HepG2 (cell line): ENCODE measurements around the gene PRDM15.

Experiments
- CTCF ChIP-seq: sonication (generic); formaldehyde crosslinking; IDR thresholded peaks from 2 replicates; pipeline ENCODE4 v1.5.0; 2020; ENCODE audit warnings: mild to moderate bottlenecking, missing genetic modification reagents, moderate library complexity
- FOXM1 ChIP-seq: sonication (generic); formaldehyde crosslinking; IDR thresholded peaks from 2 replicates; pipeline ENCODE4 v1.5.0; 2020; ENCODE audit warnings: missing genetic modification reagents
- POLR2A ChIP-seq, 2 experiments: IDR thresholded peaks; 2 replicates each; pipeline ENCODE4 v1.6.1; 2011; ENCODE audit warnings: low read depth in 2 of 2, low read length in 2 of 2, mild to moderate bottlenecking in 1 of 2, moderate library complexity in 1 of 2; ENCODE audit not compliant: insufficient read depth in 1 of 2
- SIN3B ChIP-seq: fragments of 150-350 bp; IDR thresholded peaks from 2 replicates; pipeline ENCODE4 v1.6.1; 2014; ENCODE audit warnings: low read length
- TCF7L2 ChIP-seq: IDR thresholded peaks from 2 replicates; pipeline ENCODE4 v1.6.1; 2011; ENCODE audit warnings: mild to moderate bottlenecking, low read depth, low read length, moderate library complexity
- ZNF740 ChIP-seq: sonication (generic); formaldehyde crosslinking; IDR thresholded peaks from 2 replicates; pipeline ENCODE4 v1.4.0; 2020; ENCODE audit warnings: missing genetic modification reagents
- TF ChIP-seq, protein P1 (sequence below), 2 experiments: fragments of 450-650 bp in 1 of 2; sonication (generic) in 1 of 2; formaldehyde crosslinking; IDR thresholded peaks; 2 replicates each; pipeline versions ENCODE4 v1.5.0 to v1.8.0; 2020 to 2022; ENCODE audit warnings: mild to moderate bottlenecking in 1 of 2, missing genetic modification reagents in 1 of 2
- TF ChIP-seq, protein P2 (sequence below), 2 experiments: sonication (generic) in 1 of 2; formaldehyde crosslinking in 1 of 2; IDR thresholded peaks; 2 replicates each; pipeline versions ENCODE4 v1.5.1 to v1.6.1; 2011 to 2020; ENCODE audit warnings: borderline replicate concordance in 1 of 2, low read depth in 1 of 2, low read length in 1 of 2, mild to moderate bottlenecking in 1 of 2, missing genetic modification reagents in 1 of 2, moderate library complexity in 1 of 2
- TF ChIP-seq, protein P3 (sequence below): sonication (generic); formaldehyde crosslinking; IDR thresholded peaks from 2 replicates; pipeline ENCODE4 v1.4.0; 2020; ENCODE audit warnings: missing genetic modification reagents

GRCh38 chr21:41776778-41777177 is 102.4 kb downstream of the PRDM15 start:
- no peak for TF ChIP-seq ZNF740 (CRISPR knock-in tag)
- TF ChIP-seq CTCF, result no peak
- no peak for TF ChIP-seq FOXM1 (CRISPR knock-in tag)
- TF ChIP-seq, protein P1, sequence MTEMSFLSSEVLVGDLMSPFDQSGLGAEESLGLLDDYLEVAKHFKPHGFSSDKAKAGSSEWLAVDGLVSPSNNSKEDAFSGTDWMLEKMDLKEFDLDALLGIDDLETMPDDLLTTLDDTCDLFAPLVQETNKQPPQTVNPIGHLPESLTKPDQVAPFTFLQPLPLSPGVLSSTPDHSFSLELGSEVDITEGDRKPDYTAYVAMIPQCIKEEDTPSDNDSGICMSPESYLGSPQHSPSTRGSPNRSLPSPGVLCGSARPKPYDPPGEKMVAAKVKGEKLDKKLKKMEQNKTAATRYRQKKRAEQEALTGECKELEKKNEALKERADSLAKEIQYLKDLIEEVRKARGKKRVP (CRISPR knock-in tag; IDR thresholded peaks at IDR 0.05), result no peak
- TF ChIP-seq, protein P2, sequence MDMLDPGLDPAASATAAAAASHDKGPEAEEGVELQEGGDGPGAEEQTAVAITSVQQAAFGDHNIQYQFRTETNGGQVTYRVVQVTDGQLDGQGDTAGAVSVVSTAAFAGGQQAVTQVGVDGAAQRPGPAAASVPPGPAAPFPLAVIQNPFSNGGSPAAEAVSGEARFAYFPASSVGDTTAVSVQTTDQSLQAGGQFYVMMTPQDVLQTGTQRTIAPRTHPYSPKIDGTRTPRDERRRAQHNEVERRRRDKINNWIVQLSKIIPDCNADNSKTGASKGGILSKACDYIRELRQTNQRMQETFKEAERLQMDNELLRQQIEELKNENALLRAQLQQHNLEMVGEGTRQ (IDR thresholded peaks at IDR 0.05; ENCODE audit: low read depth, low read length), result no peak
- TF ChIP-seq, protein P2 (CRISPR knock-in tag; IDR thresholded peaks at IDR 0.05; ENCODE audit: borderline replicate concordance), result no peak
- no peak for TF ChIP-seq SIN3B
- no peak for TF ChIP-seq POLR2A (IDR thresholded peaks at IDR 0.05; ENCODE audit: insufficient read depth in 1 of 2, low read depth in 2 of 2, low read length in 2 of 2)
- TF ChIP-seq TCF7L2, result no peak
- TF ChIP-seq, protein P3, sequence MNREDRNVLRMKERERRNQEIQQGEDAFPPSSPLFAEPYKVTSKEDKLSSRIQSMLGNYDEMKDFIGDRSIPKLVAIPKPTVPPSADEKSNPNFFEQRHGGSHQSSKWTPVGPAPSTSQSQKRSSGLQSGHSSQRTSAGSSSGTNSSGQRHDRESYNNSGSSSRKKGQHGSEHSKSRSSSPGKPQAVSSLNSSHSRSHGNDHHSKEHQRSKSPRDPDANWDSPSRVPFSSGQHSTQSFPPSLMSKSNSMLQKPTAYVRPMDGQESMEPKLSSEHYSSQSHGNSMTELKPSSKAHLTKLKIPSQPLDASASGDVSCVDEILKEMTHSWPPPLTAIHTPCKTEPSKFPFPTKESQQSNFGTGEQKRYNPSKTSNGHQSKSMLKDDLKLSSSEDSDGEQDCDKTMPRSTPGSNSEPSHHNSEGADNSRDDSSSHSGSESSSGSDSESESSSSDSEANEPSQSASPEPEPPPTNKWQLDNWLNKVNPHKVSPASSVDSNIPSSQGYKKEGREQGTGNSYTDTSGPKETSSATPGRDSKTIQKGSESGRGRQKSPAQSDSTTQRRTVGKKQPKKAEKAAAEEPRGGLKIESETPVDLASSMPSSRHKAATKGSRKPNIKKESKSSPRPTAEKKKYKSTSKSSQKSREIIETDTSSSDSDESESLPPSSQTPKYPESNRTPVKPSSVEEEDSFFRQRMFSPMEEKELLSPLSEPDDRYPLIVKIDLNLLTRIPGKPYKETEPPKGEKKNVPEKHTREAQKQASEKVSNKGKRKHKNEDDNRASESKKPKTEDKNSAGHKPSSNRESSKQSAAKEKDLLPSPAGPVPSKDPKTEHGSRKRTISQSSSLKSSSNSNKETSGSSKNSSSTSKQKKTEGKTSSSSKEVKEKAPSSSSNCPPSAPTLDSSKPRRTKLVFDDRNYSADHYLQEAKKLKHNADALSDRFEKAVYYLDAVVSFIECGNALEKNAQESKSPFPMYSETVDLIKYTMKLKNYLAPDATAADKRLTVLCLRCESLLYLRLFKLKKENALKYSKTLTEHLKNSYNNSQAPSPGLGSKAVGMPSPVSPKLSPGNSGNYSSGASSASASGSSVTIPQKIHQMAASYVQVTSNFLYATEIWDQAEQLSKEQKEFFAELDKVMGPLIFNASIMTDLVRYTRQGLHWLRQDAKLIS (CRISPR knock-in tag), result no peak
